OCI-LY7 (cell line): ENCODE measurements around the gene FGF3. TPM values are rescaled to one million over a fixed set of nuclear protein-coding genes. Genes with fewer than 3 reads are reported as not detected.

Experiments used
- BruUV-seq: library from RNA; stranded (reverse); fragments of 400-500 nt; replicated peaks from 2 replicates; lab custom pipeline; 2021; lab: Mats Ljungman, UMichigan
- CTCF ChIA-PET: fragments of 300-600 bp; sonication (Branson Sonifier 250); formaldehyde crosslinking; loops from one replicate; lab custom pipeline; 2022; ENCODE audit warnings: antibody characterized with exemption; ENCODE audit not compliant: unreplicated experiment; lab: Charles Lee
- POLR2A ChIA-PET: fragments of 300-600 bp; sonication (Branson Sonifier 250); formaldehyde crosslinking; loops from one replicate; lab custom pipeline; 2022; ENCODE audit warnings: antibody characterized with exemption; lab: Charles Lee
- DNase-seq: peaks from one replicate; pipeline ENCODE4 v3.0.0-alpha.2; 2015; ENCODE audit warnings: low spot score
- H2AFZ ChIP-seq: fragments of 200-600 bp; sonication (generic), shearing (Covaris generic); 2 replicates; pipeline ENCODE4 v1.6.1; 2014; ENCODE audit warnings: mild to moderate bottlenecking, antibody characterized with exemption, low read length, moderate library complexity
- H3K27ac ChIP-seq: fragments of 200-600 bp; sonication (generic); 2 replicates; pipeline ENCODE4 v1.5.1; 2014; ENCODE audit warnings: mixed run types, low read depth, mild to moderate bottlenecking, moderate library complexity, low read length, inconsistent platforms; ENCODE audit not compliant: poor library complexity, severe bottlenecking
- H3K36me3 ChIP-seq: fragments of 200-600 bp; sonication (generic); 2 replicates; pipeline ENCODE4 v1.6.1; 2014; ENCODE audit warnings: mild to moderate bottlenecking, antibody characterized with exemption, low read length, moderate library complexity, mixed read lengths; ENCODE audit not compliant: insufficient read depth
- H3K4me1 ChIP-seq: fragments of 200-600 bp; sonication (generic); 2 replicates; pipeline ENCODE4 v1.5.1; 2014; ENCODE audit warnings: mild to moderate bottlenecking, low read length; ENCODE audit not compliant: insufficient read depth, poor library complexity, severe bottlenecking
- H3K4me2 ChIP-seq: fragments of 200-600 bp; sonication (generic); 2 replicates; pipeline ENCODE4 v1.6.1; 2014; ENCODE audit warnings: mild to moderate bottlenecking, low read length
- H3K4me3 ChIP-seq: fragments of 200-600 bp; sonication (generic); 2 replicates; pipeline ENCODE4 v1.5.1; 2014; ENCODE audit warnings: mild to moderate bottlenecking, low read depth, low read length; ENCODE audit not compliant: poor library complexity, severe bottlenecking
- H3K79me2 ChIP-seq: fragments of 200-600 bp; sonication (generic); 2 replicates; pipeline ENCODE4 v1.6.1; 2016; ENCODE audit warnings: low read depth, mild to moderate bottlenecking, low read length, moderate library complexity, mixed read lengths; ENCODE audit not compliant: insufficient read depth
- H3K9me2 ChIP-seq: fragments of 200-600 bp; sonication (generic); 2 replicates; pipeline ENCODE4 v1.6.1; 2016; ENCODE audit warnings: mild to moderate bottlenecking, low read length, mixed read lengths; ENCODE audit not compliant: insufficient read depth
- H3K9me3 ChIP-seq: fragments of 200-600 bp; sonication (generic); 2 replicates; pipeline ENCODE4 v1.6.1; 2014; ENCODE audit warnings: mild to moderate bottlenecking, mixed run types, low read length, mixed read lengths
- H4K20me1 ChIP-seq: fragments of 200-600 bp; sonication (generic); 2 replicates; pipeline ENCODE4 v1.6.1; 2014; ENCODE audit warnings: mild to moderate bottlenecking, antibody characterized with exemption, low read length, moderate library complexity, mixed read lengths; ENCODE audit not compliant: insufficient read depth
- CTCF ChIP-seq: fragments of 200-600 bp; sonication (generic); conservative IDR thresholded peaks from 2 replicates; pipeline ENCODE4 v1.5.1; 2014; ENCODE audit warnings: mild to moderate bottlenecking, antibody characterized with exemption, low read length, moderate library complexity, mixed read lengths
- EZH2phosphoT487 ChIP-seq: fragments of 200-600 bp; sonication (generic); IDR thresholded peaks from 2 replicates; pipeline ENCODE4 v1.6.1; 2018; ENCODE audit warnings: low read depth, borderline replicate concordance, mild to moderate bottlenecking, mixed run types, antibody characterized with exemption, low read length, moderate library complexity, mixed read lengths
- intact Hi-C: fragments of 100-400 bp; cut with micrococcal nuclease; formaldehyde crosslinking; loops from one replicate; pipeline ENCODE4 v1.10.0; 2022; ENCODE audit not compliant: unreplicated experiment
- total RNA-seq, 2 experiments: library from RNA; depleted of rRNA in 1 of 2; stranded (reverse); fragments of >200 nt in 1 of 2; shearing (Covaris generic) in 1 of 2; gene quantifications; 2 replicates each; pipeline ENCODE4 v1.2.3, GENCODE V29; 2014 to 2022

FGF3 gene
- total RNA-seq, 2 experiments from 2014 or later = not detected

GRCh38 chr11:69787457-69787856, 31.8 kb downstream of the FGF3 start:
- TF ChIP-seq CTCF (no peak), EZH2phosphoT487 (no peak)
- no peak overlapping the region for H3K27ac ChIP-seq
- no peaks in the 10 kb centered on the region for H3K9me2 ChIP-seq
- no peaks in the 10 kb centered on the region for H3K79me2 ChIP-seq
- CTCF ChIA-PET = no interaction called here
- no peaks in the 10 kb centered on the region for H3K9me3 ChIP-seq
- no peak overlapping the region for H3K4me3 ChIP-seq
- POLR2A ChIA-PET = interaction anchor here (0.6 kb wide), 1 partner anchor 164 kb away, joined by 4 read pairs; no protein-coding TSS in a partner anchor
- no peaks in the 10 kb centered on the region for H3K36me3 ChIP-seq
- no peak for DNase-seq
- intact Hi-C loops = no loop called here
- no TSS peak for BruUV-seq
- H3K4me2 ChIP-seq = no peak overlapping the region
- H2AFZ ChIP-seq = no peak overlapping the region
- H4K20me1 ChIP-seq = no peaks in the 10 kb centered on the region
- no peaks in the 10 kb centered on the region for H3K4me1 ChIP-seq

DNA sequence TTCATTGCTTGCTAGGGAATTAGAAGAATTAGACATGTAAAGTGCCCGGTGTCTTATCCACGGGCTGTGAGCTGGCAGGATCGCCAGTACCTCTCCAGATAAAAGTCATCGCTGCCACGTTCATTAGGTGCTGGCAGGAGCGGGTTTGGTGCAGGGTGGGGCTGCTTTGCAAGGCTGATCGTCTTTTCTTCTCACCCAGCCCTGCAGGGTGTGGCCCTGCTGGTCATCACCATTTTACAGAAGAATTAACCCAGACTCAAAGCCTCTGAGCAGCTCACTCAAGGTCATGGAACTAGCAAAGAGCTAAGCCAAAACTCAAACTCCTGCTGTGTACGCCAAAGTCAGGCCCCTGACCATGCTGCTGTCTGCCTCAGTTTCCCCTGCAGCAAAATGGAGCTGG, 38.0 kb downstream of the FGF3 start:
- Histone ChIP-seq H3K4me3 (no peak overlapping the region), H3K79me2 (no peaks in the 10 kb centered on the region), H3K9me3 (no peaks in the 10 kb centered on the region), H3K9me2 (no peaks in the 10 kb centered on the region), H2AFZ (no peak overlapping the region), H3K27ac (no peak overlapping the region), H3K36me3 (no peaks in the 10 kb centered on the region), H3K4me2 (no peak overlapping the region), H4K20me1 (no peaks in the 10 kb centered on the region), H3K4me1 (no peaks in the 10 kb centered on the region)
- CTCF ChIA-PET = no interaction called here
- no peak for DNase-seq
- no TSS peak for BruUV-seq
- TF ChIP-seq EZH2phosphoT487 (no peak), CTCF (no peak)
- intact Hi-C loops = no loop called here
- POLR2A ChIA-PET = no interaction called here

DNA sequence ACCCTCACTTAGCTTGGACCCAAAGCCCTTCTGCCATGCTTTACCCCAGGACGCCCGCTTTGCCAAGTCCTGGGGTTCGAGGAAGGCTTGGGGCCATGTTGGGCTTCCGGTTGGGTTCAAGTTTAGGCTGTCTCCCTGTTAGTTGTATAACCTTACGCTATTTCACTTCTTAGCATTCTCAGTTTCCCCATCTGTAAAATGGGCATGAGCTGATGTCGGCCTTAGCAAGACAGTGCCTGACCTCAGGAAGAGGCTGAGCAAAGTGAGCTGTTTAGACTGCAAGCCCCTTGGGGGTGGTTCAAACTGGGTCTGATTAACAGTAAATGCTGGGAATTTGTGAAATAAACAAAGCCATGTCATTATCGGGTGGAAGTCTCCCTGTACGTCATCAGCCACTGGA, 40.8 kb downstream of the FGF3 start:
- H3K4me1 ChIP-seq = no peaks in the 10 kb centered on the region
- no peaks in the 10 kb centered on the region for H3K79me2 ChIP-seq
- no peak overlapping the region for H2AFZ ChIP-seq
- no peak overlapping the region for H3K27ac ChIP-seq
- no peaks in the 10 kb centered on the region for H3K36me3 ChIP-seq
- intact Hi-C loops = no loop called here
- H4K20me1 ChIP-seq = no peaks in the 10 kb centered on the region
- H3K4me2 ChIP-seq = no peak overlapping the region
- POLR2A ChIA-PET = no interaction called here
- no TSS peak for BruUV-seq
- DNase-seq = no peak
- H3K9me3 ChIP-seq = no peaks in the 10 kb centered on the region
- H3K9me2 ChIP-seq = no peaks in the 10 kb centered on the region
- TF ChIP-seq EZH2phosphoT487 = no peak
- no peak for TF ChIP-seq CTCF
- H3K4me3 ChIP-seq = no peak overlapping the region
- CTCF ChIA-PET = no interaction called here
